K562 (cell line): ENCODE measurements around the gene PBXIP1. TPM values are rescaled to one million over a fixed set of nuclear protein-coding genes. Genes with fewer than 3 reads are reported as not detected.

Experiments used
- BRD9 ChIP-seq: fragments of 450-650 bp; IDR thresholded peaks from 2 replicates; pipeline ENCODE4 v1.6.1; 2018; ENCODE audit warnings: low read depth; ENCODE audit not compliant: partially characterized antibody
- CEBPG ChIP-seq, 3 experiments: fragments of 200-800 bp in 1 of 3; sonication (Bioruptor generic) in 1 of 3; sonication (generic) in 1 of 3; formaldehyde crosslinking in 1 of 3; IDR thresholded peaks in 2 of 3; conservative IDR thresholded peaks in 1 of 3; 2 replicates each; pipeline versions ENCODE4 v1.6.1 to v1.8.0; 2016 to 2022; ENCODE audit warnings: missing compliant biosample characterization in 2 of 3, missing genetic modification characterization in 2 of 3, mild to moderate bottlenecking in 1 of 3, missing genetic modification reagents in 1 of 3
- ETV5 ChIP-seq: sonication (generic); formaldehyde crosslinking; IDR thresholded peaks from 2 replicates; pipeline ENCODE4 v1.4.0; 2020; ENCODE audit warnings: low read depth, mild to moderate bottlenecking, missing genetic modification reagents
- HMG20A ChIP-seq: fragments of 450-650 bp; formaldehyde crosslinking; conservative IDR thresholded peaks from 2 replicates; pipeline ENCODE4 v1.4.0; 2020; ENCODE audit warnings: mild to moderate bottlenecking, mixed read lengths
- NFE2 ChIP-seq: IDR thresholded peaks from 2 replicates; pipeline ENCODE4 v1.6.1; 2014; ENCODE audit warnings: antibody characterized with exemption, low read depth
- POLR2H ChIP-seq: IDR thresholded peaks from 2 replicates; pipeline ENCODE4 v1.6.1; 2016; ENCODE audit warnings: missing genetic modification characterization, low read depth, mild to moderate bottlenecking, control low read depth, missing compliant biosample characterization, moderate library complexity
- RBM22 ChIP-seq: fragments of 200-400 bp; formaldehyde crosslinking; IDR thresholded peaks from 2 replicates; pipeline ENCODE4 v1.6.1; 2018; ENCODE audit warnings: low read length, low read depth; ENCODE audit not compliant: poor library complexity, severe bottlenecking
- SMARCC2 ChIP-seq: fragments of 450-650 bp; IDR thresholded peaks from 2 replicates; pipeline ENCODE4 v1.6.1; 2017; ENCODE audit warnings: antibody characterized with exemption, moderate library complexity, mild to moderate bottlenecking, low read depth
- SREBF1 ChIP-seq: fragments of 150-350 bp; IDR thresholded peaks from 2 replicates; pipeline ENCODE4 v1.6.1; 2014; ENCODE audit warnings: antibody characterized with exemption, low read depth, low read length, borderline replicate concordance
- TRIM24 ChIP-seq, 2 experiments: fragments of 450-650 bp; IDR thresholded peaks; 2 replicates each; pipeline ENCODE4 v1.6.1; 2016
- ZBTB1 ChIP-seq: sonication (generic); formaldehyde crosslinking; IDR thresholded peaks from 2 replicates; pipeline ENCODE4 v1.8.1; 2023; ENCODE audit warnings: missing genetic modification reagents, low read depth, mild to moderate bottlenecking, borderline replicate concordance
- ZNF165 ChIP-seq: fragments of 250-450 bp; sonication (Bioruptor Pico); IDR thresholded peaks from 2 replicates; pipeline ENCODE4 v1.4.0; 2020; ENCODE audit warnings: borderline replicate concordance
- polyA plus RNA-seq, 8 experiments: library from polyadenylated mRNA; depleted of rRNA in 4 of 8; stranded (reverse) in 5 of 8; unstranded in 3 of 8; fragments of >200 nt; fragmentation: Nextera tagmentation in 2 of 8; fragmentation: Illumina TruSeq in 1 of 8; extraction: Ambion mirVana in 2 of 8; extraction: Trizol in 1 of 8; gene quantifications; 2 replicates each; pipeline versions ENCODE4 v1.2.1 to v1.2.3, GENCODE V29; 2011 to 2014; ENCODE audit warnings: inconsistent platforms in 1 of 8, missing spikeins in 1 of 8
- total RNA-seq, 7 experiments: library from RNA; depleted of rRNA in 6 of 7; stranded (reverse); fragments of >200 nt in 6 of 7; fragmentation: Illumina TruSeq in 2 of 7; extraction: Trizol in 2 of 7; gene quantifications; 2 replicates each; pipeline versions ENCODE4 v1.2.1 to v1.2.3, GENCODE V29; 2011 to 2021; ENCODE audit warnings: low replicate concordance in 1 of 7
- TF ChIP-seq, protein P1 (sequence below): fragments of 250-450 bp; sonication (Bioruptor Pico); IDR thresholded peaks from 2 replicates; pipeline ENCODE4 v1.8.0; 2022; ENCODE audit warnings: inconsistent platforms, mild to moderate bottlenecking, moderate library complexity, borderline replicate concordance
- TF ChIP-seq, protein P2 (sequence below): fragments of 250-450 bp; sonication (Bioruptor Pico); IDR thresholded peaks from 2 replicates; pipeline ENCODE4 v1.9.0; 2021; ENCODE audit warnings: mild to moderate bottlenecking, inconsistent platforms
- TF ChIP-seq, protein P3 (sequence below): fragments of 250-450 bp; sonication (Bioruptor Pico); IDR thresholded peaks from 2 replicates; pipeline ENCODE4 v1.5.0; 2020; ENCODE audit warnings: mild to moderate bottlenecking, borderline replicate concordance
- TF ChIP-seq, protein P4 (sequence below): fragments of 450-650 bp; formaldehyde crosslinking; IDR thresholded peaks from 2 replicates; pipeline ENCODE4 v1.4.0; 2022; ENCODE audit warnings: missing genetic modification characterization
- TF ChIP-seq, protein P5 (sequence below): fragments of 250-450 bp; sonication (Bioruptor Pico); IDR thresholded peaks from 2 replicates; pipeline ENCODE4 v1.8.0; 2021; ENCODE audit warnings: mild to moderate bottlenecking, moderate library complexity

Gene PBXIP1
- total and polyA plus RNA-seq, 9 of the 15 experiments (the other 6 are each of a cell fraction or from before 2014, with no cell fraction given) = 0.13 to 8.3 (median 5.8) TPM

DNA sequence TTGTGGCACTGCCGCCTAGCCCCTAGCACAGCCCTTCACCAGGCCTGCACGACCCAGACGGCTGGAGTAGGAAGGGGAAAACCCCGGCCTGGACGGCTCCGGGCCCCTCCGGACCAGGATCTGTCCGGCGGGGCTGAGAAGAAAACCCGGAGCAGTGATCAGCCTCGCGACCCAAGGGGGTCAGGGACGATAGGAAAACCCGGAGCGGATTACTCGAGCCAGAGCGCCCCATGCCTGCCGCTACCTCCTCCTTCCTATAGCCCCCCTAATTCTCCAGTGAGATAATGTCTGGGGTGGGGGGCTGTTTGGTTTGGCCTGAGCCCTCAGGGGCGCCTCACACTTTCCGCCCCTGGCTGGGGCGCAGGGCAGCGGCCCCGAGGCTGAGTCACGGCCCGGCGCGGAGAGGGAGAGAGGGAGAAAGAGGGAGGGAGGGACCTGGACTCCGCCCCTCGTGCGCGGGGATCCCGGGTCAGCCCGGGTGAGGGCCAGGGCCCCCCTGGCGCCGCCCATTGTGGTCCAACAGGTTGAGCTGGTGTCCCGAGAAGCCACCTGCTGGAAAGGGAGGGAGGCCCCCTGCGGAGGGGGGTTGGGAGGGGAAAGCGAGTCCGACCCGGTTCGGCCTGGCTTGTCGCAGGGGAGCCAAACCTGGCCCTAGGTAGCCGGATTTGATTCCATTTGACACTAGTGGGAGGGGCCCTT is 45.0 kb upstream of the PBXIP1 start (continued):
- TF ChIP-seq, protein P1, sequence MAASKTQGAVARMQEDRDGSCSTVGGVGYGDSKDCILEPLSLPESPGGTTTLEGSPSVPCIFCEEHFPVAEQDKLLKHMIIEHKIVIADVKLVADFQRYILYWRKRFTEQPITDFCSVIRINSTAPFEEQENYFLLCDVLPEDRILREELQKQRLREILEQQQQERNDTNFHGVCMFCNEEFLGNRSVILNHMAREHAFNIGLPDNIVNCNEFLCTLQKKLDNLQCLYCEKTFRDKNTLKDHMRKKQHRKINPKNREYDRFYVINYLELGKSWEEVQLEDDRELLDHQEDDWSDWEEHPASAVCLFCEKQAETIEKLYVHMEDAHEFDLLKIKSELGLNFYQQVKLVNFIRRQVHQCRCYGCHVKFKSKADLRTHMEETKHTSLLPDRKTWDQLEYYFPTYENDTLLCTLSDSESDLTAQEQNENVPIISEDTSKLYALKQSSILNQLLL = no peak
- peak; percentile 89 for TF ChIP-seq NFE2
- peak; percentile 98 for TF ChIP-seq BRD9
- peak; percentile 49 for TF ChIP-seq POLR2H (tag)
- no peak; the same call in 1 of the 2 replicates for TF ChIP-seq ZBTB1
- TF ChIP-seq, protein P2, sequence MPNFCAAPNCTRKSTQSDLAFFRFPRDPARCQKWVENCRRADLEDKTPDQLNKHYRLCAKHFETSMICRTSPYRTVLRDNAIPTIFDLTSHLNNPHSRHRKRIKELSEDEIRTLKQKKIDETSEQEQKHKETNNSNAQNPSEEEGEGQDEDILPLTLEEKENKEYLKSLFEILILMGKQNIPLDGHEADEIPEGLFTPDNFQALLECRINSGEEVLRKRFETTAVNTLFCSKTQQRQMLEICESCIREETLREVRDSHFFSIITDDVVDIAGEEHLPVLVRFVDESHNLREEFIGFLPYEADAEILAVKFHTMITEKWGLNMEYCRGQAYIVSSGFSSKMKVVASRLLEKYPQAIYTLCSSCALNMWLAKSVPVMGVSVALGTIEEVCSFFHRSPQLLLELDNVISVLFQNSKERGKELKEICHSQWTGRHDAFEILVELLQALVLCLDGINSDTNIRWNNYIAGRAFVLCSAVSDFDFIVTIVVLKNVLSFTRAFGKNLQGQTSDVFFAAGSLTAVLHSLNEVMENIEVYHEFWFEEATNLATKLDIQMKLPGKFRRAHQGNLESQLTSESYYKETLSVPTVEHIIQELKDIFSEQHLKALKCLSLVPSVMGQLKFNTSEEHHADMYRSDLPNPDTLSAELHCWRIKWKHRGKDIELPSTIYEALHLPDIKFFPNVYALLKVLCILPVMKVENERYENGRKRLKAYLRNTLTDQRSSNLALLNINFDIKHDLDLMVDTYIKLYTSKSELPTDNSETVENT (CRISPR knock-in tag) = no peak; the same call in 1 of the 2 replicates
- TF ChIP-seq CEBPG (CRISPR knock-in tag; IDR thresholded peaks at IDR 0.05) = no peak
- TF ChIP-seq CEBPG (tag; conservative IDR thresholded peaks at IDR 0.05 in 1 of 2, IDR thresholded peaks at IDR 0.05 in 1 of 2) = no peak
- TF ChIP-seq SREBF1 = 0 out of 2 replicates have a peak, but pooled peaks have one; percentile 46
- TF ChIP-seq, protein P3, sequence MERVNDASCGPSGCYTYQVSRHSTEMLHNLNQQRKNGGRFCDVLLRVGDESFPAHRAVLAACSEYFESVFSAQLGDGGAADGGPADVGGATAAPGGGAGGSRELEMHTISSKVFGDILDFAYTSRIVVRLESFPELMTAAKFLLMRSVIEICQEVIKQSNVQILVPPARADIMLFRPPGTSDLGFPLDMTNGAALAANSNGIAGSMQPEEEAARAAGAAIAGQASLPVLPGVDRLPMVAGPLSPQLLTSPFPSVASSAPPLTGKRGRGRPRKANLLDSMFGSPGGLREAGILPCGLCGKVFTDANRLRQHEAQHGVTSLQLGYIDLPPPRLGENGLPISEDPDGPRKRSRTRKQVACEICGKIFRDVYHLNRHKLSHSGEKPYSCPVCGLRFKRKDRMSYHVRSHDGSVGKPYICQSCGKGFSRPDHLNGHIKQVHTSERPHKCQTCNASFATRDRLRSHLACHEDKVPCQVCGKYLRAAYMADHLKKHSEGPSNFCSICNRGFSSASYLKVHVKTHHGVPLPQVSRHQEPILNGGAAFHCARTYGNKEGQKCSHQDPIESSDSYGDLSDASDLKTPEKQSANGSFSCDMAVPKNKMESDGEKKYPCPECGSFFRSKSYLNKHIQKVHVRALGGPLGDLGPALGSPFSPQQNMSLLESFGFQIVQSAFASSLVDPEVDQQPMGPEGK (CRISPR knock-in tag) = peak; percentile 63; the same call in 1 of the 2 replicates
- TF ChIP-seq, protein P4, sequence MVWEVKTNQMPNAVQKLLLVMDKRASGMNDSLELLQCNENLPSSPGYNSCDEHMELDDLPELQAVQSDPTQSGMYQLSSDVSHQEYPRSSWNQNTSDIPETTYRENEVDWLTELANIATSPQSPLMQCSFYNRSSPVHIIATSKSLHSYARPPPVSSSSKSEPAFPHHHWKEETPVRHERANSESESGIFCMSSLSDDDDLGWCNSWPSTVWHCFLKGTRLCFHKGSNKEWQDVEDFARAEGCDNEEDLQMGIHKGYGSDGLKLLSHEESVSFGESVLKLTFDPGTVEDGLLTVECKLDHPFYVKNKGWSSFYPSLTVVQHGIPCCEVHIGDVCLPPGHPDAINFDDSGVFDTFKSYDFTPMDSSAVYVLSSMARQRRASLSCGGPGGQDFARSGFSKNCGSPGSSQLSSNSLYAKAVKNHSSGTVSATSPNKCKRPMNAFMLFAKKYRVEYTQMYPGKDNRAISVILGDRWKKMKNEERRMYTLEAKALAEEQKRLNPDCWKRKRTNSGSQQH (CRISPR knock-in tag) = peak; percentile 11; the same call in 1 of the 2 replicates
- peak; percentile 24 to 64; a peak in 2 of 4 replicates for TF ChIP-seq TRIM24 (IDR thresholded peaks at IDR 0.05)
- peak; percentile 83; the same call in 1 of the 2 replicates for TF ChIP-seq SMARCC2
- TF ChIP-seq RBM22 = peak; percentile 82
- TF ChIP-seq, protein P5, sequence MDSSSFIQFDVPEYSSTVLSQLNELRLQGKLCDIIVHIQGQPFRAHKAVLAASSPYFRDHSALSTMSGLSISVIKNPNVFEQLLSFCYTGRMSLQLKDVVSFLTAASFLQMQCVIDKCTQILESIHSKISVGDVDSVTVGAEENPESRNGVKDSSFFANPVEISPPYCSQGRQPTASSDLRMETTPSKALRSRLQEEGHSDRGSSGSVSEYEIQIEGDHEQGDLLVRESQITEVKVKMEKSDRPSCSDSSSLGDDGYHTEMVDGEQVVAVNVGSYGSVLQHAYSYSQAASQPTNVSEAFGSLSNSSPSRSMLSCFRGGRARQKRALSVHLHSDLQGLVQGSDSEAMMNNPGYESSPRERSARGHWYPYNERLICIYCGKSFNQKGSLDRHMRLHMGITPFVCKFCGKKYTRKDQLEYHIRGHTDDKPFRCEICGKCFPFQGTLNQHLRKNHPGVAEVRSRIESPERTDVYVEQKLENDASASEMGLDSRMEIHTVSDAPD (CRISPR knock-in tag) = no peak
- TF ChIP-seq ZNF165 = no peak
- TF ChIP-seq ETV5 = peak; percentile 67; the same call in 1 of the 2 replicates
- no peak for TF ChIP-seq HMG20A (CRISPR knock-in tag)
